ENCODE measurements around the gene ITGAE.

- TF ChIP-seq CTCF (IDR thresholded peaks at IDR 0.05) = no peak
- no peak for TF ChIP-seq SIN3A (IDR thresholded peaks at IDR 0.05; ENCODE audit: borderline replicate concordance, insufficient read depth, low read depth, low read length)
Measured at GRCh38 chr17:3768769-3769168, 32.2 kb downstream of the ITGAE start.

Data from Panc1 (cell line).